OCI-LY1 (cell line): ENCODE results near the gene STEAP3.

Experiments
- H2AFZ ChIP-seq: fragments of 200-600 bp; sonication (generic), shearing (Covaris generic); 2 replicates; pipeline ENCODE4 v1.6.0; 2014; ENCODE audit warnings: antibody characterized with exemption, mild to moderate bottlenecking, low read length
- H3F3A ChIP-seq: fragments of 200-600 bp; sonication (generic), shearing (Covaris generic); 2 replicates; pipeline ENCODE4 v1.6.0; 2014; ENCODE audit warnings: mild to moderate bottlenecking, antibody characterized with exemption, low read length, moderate library complexity; ENCODE audit not compliant: insufficient read depth
- H3K27ac ChIP-seq: fragments of 200-600 bp; sonication (generic); 2 replicates; pipeline ENCODE4 v1.5.1; 2014; ENCODE audit warnings: low read length, mixed run types, mild to moderate bottlenecking, low read depth; ENCODE audit not compliant: poor library complexity, severe bottlenecking
- H3K27me3 ChIP-seq: fragments of 200-600 bp; sonication (generic); 2 replicates; pipeline ENCODE4 v1.6.0; 2014; ENCODE audit warnings: antibody characterized with exemption, mild to moderate bottlenecking, low read length, moderate library complexity; ENCODE audit not compliant: insufficient read depth
- H3K36me3 ChIP-seq: fragments of 200-600 bp; sonication (generic); 2 replicates; pipeline ENCODE4 v1.6.1; 2014; ENCODE audit warnings: mild to moderate bottlenecking, antibody characterized with exemption, low read length, moderate library complexity, mixed read lengths; ENCODE audit not compliant: insufficient read depth
- H3K4me1 ChIP-seq: fragments of 200-600 bp; sonication (generic); 2 replicates; pipeline ENCODE4 v1.5.1; 2014; ENCODE audit warnings: mild to moderate bottlenecking, low read length, moderate library complexity; ENCODE audit not compliant: insufficient read depth, severe bottlenecking
- H3K4me2 ChIP-seq: fragments of 200-600 bp; sonication (generic), shearing (Covaris generic); 2 replicates; pipeline ENCODE4 v1.6.1; 2014; ENCODE audit warnings: low read length
- H3K4me3 ChIP-seq: fragments of 200-600 bp; sonication (generic); 2 replicates; pipeline ENCODE4 v1.5.1; 2014; ENCODE audit warnings: low read length, low read depth, mild to moderate bottlenecking, mixed read lengths; ENCODE audit not compliant: poor library complexity, severe bottlenecking
- H3K79me2 ChIP-seq: fragments of 200-600 bp; shearing (Covaris generic); 2 replicates; pipeline ENCODE4 v1.6.1; 2016; ENCODE audit warnings: mixed run types, low read length, mixed read lengths; ENCODE audit not compliant: insufficient read depth
- H3K9ac ChIP-seq: fragments of 200-600 bp; sonication (generic), shearing (Covaris generic); 2 replicates; pipeline ENCODE4 v1.6.1; 2014; ENCODE audit warnings: mild to moderate bottlenecking, low read length, mixed read lengths
- H3K9me2 ChIP-seq: fragments of 200-600 bp; sonication (generic), shearing (Covaris generic); 2 replicates; pipeline ENCODE4 v1.6.1; 2014; ENCODE audit warnings: low read depth, mild to moderate bottlenecking, low read length, mixed read lengths
- H3K9me3 ChIP-seq: fragments of 200-600 bp; shearing (Covaris generic); 2 replicates; pipeline ENCODE4 v1.6.1; 2014; ENCODE audit warnings: low read length, mixed read lengths
- H4K20me1 ChIP-seq: fragments of 200-600 bp; sonication (generic), shearing (Covaris generic); 2 replicates; pipeline ENCODE4 v1.6.0; 2016; ENCODE audit warnings: mild to moderate bottlenecking, low read length; ENCODE audit not compliant: insufficient read depth
- EZH2 ChIP-seq: fragments of 200-600 bp; sonication (generic), shearing (Covaris generic); IDR thresholded peaks from 2 replicates; pipeline ENCODE4 v1.8.0; 2017; ENCODE audit warnings: borderline replicate concordance, mixed run types, mild to moderate bottlenecking, antibody characterized with exemption, low read length, moderate library complexity, mixed read lengths
- TF ChIP-seq, protein P1 (sequence below): fragments of 200-600 bp; sonication (generic), shearing (Covaris generic); IDR thresholded peaks from 2 replicates; pipeline ENCODE4 v1.5.1; 2017; ENCODE audit warnings: mild to moderate bottlenecking, antibody characterized with exemption, low read length, moderate library complexity, mixed read lengths

STEAP3 gene

DNA sequence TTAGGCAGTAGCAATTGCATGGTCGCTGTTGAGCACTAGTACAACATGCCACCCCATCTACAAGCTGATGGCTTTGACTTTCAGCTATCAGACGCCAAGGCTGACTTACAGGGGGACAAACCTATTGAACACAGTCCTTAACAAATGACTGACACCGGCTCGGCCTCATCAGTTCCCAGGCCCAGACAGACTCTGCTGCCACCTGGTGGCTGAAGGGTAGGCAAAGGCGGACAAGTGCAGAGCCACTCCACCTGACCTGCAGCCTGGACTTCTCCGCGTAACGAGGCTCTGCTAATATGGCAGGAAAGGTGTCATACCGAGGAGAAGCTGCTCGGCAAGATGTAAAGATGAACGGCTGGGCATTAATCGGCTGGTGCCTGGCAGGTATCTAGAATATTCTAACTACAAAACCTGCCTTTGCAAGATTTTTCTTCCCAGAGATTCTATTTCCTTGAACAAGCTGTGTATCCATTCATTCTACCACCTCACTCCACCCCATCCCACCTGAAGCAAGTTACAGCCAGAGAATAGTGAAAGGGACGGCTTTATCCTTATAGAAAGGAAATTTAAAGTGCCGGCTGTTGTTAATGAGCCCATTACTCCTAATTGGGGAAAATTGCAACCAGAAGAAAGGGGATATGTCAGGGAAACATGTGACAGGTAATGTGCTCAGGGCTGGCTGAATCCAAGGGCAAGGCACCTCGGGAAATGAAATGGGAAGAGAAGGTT lies 67.4 kb downstream of the STEAP3 start:
- no peaks in the 10 kb centered on the region for H3K9me2 ChIP-seq
- no peaks in the 10 kb centered on the region for H3F3A ChIP-seq
- H3K27ac ChIP-seq, result no peak overlapping the region
- H3K9me3 ChIP-seq, result no peaks in the 10 kb centered on the region
- TF ChIP-seq, protein P1, sequence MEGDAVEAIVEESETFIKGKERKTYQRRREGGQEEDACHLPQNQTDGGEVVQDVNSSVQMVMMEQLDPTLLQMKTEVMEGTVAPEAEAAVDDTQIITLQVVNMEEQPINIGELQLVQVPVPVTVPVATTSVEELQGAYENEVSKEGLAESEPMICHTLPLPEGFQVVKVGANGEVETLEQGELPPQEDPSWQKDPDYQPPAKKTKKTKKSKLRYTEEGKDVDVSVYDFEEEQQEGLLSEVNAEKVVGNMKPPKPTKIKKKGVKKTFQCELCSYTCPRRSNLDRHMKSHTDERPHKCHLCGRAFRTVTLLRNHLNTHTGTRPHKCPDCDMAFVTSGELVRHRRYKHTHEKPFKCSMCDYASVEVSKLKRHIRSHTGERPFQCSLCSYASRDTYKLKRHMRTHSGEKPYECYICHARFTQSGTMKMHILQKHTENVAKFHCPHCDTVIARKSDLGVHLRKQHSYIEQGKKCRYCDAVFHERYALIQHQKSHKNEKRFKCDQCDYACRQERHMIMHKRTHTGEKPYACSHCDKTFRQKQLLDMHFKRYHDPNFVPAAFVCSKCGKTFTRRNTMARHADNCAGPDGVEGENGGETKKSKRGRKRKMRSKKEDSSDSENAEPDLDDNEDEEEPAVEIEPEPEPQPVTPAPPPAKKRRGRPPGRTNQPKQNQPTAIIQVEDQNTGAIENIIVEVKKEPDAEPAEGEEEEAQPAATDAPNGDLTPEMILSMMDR, result peak; percentile 84
- no peak for TF ChIP-seq EZH2
- H3K4me3 ChIP-seq, result no peak overlapping the region
- no peaks in the 10 kb centered on the region for H4K20me1 ChIP-seq
- no peak overlapping the region for H2AFZ ChIP-seq
- no peak overlapping the region for H3K9ac ChIP-seq
- no peak overlapping the region for H3K4me2 ChIP-seq
- H3K27me3 ChIP-seq, result no peaks in the 10 kb centered on the region
- H3K36me3 ChIP-seq, result no peaks in the 10 kb centered on the region
- H3K79me2 ChIP-seq, result no peaks in the 10 kb centered on the region
- no peaks in the 10 kb centered on the region for H3K4me1 ChIP-seq

DNA sequence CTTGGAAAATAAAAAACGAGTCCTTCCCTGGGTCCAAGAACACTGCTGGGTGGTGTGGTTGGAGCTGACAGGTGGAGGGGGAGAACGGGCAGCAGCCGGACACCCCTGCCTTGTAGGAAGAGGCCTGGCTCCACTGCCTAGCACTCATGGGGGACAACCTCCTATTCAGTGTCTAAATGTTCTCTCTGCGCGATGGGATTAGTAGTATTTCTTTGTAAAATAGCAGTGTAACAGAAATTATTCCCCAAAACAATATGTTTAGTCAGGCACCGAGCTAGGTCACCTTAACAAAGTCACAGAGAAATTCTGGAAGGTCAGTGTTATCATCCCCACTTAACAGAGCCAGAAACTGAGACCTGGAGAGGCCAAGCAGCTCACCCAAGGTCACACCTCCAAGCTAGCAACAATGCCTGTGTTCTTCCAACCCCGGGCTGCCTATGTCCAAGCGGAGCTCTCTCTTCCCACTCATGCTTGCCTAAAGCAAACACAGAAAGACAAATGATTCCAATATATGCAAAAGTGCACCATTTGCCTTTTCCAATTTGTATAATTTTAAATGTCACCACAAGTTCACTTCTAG lies 68.0 kb downstream of the STEAP3 start:
- no peak overlapping the region for H3K9ac ChIP-seq
- H3K9me3 ChIP-seq, result no peaks in the 10 kb centered on the region
- no peaks in the 10 kb centered on the region for H3K9me2 ChIP-seq
- H3K4me3 ChIP-seq, result no peak overlapping the region
- no peak overlapping the region for H3K27ac ChIP-seq
- H3K4me1 ChIP-seq, result no peaks in the 10 kb centered on the region
- no peak overlapping the region for H2AFZ ChIP-seq
- H4K20me1 ChIP-seq, result no peaks in the 10 kb centered on the region
- no peaks in the 10 kb centered on the region for H3K27me3 ChIP-seq
- no peak overlapping the region for H3K4me2 ChIP-seq
- no peaks in the 10 kb centered on the region for H3F3A ChIP-seq
- H3K36me3 ChIP-seq, result no peaks in the 10 kb centered on the region
- TF ChIP-seq, protein P1, result no peak
- TF ChIP-seq EZH2, result no peak
- no peaks in the 10 kb centered on the region for H3K79me2 ChIP-seq

DNA sequence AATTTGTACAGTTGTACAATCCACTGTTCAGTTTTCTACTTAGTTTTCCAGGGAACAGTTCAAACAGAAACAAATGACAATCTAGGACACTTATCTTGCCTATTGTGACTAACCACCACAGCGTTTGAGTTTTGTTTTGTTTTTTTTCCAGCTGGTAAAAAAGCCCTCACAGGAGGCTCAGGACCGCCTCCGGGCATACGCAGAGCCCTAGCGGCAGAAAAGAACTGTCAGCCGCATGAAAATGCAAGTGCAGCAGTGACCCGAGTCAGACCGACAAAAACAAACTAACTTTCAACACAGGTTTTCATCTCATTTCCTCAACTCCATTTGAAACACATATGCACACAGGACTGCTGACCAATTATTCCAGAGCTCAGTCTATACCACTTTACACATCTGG lies 68.6 kb downstream of the STEAP3 start:
- no peak overlapping the region for H3K27ac ChIP-seq

More for the DNA sequence above, 68.6 kb downstream of the STEAP3 start:
- Histone ChIP-seq H3K4me1 (no peaks in the 10 kb centered on the region), H3K9ac (no peak overlapping the region), H3K4me3 (no peak overlapping the region), H2AFZ (no peak overlapping the region), H3K79me2 (no peaks in the 10 kb centered on the region), H3K27me3 (no peaks in the 10 kb centered on the region), H3K9me3 (no peaks in the 10 kb centered on the region), H4K20me1 (no peaks in the 10 kb centered on the region), H3F3A (no peaks in the 10 kb centered on the region), H3K9me2 (no peaks in the 10 kb centered on the region), H3K4me2 (no peak overlapping the region), H3K36me3 (no peaks in the 10 kb centered on the region)
- no peak for TF ChIP-seq EZH2
- TF ChIP-seq, protein P1, result no peak
